Suppressor macrophage treated with lipopolysaccharide for 4 hours (primary cell): ENCODE data around the gene ZNF490.
"Not testable (repeated sequence)": the region's sequence is repeated elsewhere in the genome, so short reads cannot be mapped to it uniquely, and the experiment has no call there.

ENCODE experiments used
- DNase-seq: peaks from one replicate; pipeline ENCODE4 v3.0.0-alpha.2; 2020

Gene ZNF490

GRCh38 chr19:12621253-12622024 lies 10.8 kb upstream of the ZNF490 start:
- DNase-seq = peak; percentile 46

GRCh38 chr19:12617646-12618045 lies 7.0 kb upstream of the ZNF490 start:
- no peak for DNase-seq

- DNase-seq = peak; percentile 33
Measured at GRCh38 chr19:12611361-12611699, 717 bp upstream of the ZNF490 start.

DNA sequence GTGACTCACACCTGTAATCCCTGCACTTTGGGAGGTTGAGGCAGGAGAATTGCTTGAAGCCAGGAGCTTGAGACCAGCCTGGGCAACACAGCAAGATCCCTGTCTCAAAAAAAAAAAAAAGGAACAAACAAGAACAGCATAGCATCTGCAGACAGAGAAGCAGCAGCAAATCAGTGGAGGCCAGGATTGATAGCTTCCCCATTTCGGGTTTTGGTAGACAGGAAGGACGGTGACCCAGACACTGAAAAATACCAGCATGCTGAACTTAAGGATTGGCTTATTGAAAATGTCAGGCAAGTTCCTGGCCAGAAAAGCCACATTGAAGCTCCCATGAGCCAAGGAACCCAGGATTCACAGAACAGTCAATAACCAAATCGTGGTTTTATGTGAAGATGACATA lies 3.0 kb downstream of the ZNF490 start:
- no peak for DNase-seq

DNA sequence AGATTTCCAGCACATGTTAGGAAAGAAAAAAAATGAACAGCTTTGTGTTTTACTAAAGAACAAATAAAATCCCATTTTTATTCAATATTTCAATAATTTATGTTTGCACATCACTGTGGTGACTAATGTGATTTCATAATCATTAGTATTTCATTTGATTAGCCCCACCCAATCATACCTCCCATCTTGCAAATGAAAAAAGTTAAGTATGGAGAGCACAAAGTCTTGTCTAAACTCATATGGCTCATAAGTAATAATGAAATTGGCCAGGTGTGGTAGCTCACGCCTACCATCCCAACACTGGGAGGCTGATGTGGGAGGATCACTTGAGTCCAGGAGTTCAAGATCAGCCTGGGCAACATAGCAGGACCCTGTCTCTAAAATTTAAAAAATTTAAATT lies 3.8 kb downstream of the ZNF490 start:
- DNase-seq = no peak

- DNase-seq = no peak
Measured at GRCh38 chr19:12603714-12604113, 6.9 kb downstream of the ZNF490 start.

GRCh38 chr19:12597594-12597993 lies 13.0 kb downstream of the ZNF490 start:
- no peak for DNase-seq

GRCh38 chr19:12596927-12597548 lies 13.6 kb downstream of the ZNF490 start:
- no peak for DNase-seq

GRCh38 chr19:12596485-12596884 lies 14.1 kb downstream of the ZNF490 start:
- no peak for DNase-seq

GRCh38 chr19:12581100-12581499 lies 29.5 kb downstream of the ZNF490 start:
- no peak for DNase-seq

DNA sequence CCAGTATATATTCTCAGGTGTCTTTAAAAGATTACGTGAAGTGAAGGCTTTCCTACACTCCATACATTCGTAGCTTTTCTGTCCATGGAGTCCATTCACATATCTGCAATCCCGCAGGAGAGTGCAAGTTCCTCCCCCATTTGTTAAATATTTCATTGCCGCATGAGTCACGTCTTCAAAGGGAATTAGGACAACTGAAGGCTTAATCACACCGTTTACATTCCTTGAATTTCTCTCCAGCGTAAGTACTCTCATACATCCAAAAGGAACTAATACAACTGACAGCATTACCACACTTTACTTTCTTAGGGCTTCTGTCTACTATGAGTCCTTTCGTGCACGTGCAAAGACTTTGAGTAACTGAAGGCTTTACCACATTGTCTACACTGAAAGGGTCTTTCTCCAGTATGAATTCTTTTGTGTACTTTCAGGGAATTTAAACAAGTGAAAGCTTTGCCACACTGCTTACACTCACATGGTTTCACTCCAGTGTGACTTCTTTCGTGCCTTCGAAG lies 30.4 kb downstream of the ZNF490 start:
- DNase-seq = no peak

GRCh38 chr19:12578641-12579040 lies 32.0 kb downstream of the ZNF490 start:
- DNase-seq = no peak

DNA sequence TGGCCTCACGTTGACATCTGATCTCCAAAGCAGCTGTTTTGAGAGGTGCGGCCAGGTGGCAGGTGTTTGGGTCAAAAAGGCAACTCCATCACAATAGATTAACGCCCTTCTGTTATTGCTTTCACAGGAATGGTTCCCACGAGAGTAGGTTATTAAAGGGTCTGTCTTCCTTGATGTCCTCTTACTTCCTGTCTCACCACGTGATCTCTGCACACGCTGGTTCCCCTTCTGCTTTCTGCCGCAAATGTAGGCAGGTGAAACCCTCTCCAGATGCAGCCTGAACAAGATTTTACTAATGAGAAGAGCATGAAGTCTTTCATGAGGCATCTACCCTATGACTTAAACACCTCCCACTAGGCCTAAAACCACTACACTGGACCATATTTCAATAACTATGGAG lies 36.6 kb downstream of the ZNF490 start:
- DNase-seq = no peak

DNA sequence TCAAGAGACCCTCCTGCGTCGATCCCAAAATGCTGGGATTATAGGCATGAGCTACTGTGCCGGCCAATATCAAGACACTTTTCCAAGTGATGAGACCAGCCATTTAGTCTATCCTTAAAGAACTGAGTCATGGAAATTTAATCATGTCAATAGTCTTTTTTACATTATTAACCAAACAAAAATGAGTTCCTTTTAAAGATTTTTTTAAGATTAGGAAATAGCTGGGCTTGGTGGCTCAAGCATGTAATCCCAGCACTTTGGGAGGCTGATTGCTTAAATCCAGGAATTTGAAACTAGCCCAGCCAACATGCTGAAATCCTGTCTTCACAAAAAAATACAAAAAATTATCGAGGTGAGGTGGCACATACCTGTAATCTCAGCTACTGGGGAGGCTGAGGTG lies 42.7 kb downstream of the ZNF490 start:
- DNase-seq = no peak

DNA sequence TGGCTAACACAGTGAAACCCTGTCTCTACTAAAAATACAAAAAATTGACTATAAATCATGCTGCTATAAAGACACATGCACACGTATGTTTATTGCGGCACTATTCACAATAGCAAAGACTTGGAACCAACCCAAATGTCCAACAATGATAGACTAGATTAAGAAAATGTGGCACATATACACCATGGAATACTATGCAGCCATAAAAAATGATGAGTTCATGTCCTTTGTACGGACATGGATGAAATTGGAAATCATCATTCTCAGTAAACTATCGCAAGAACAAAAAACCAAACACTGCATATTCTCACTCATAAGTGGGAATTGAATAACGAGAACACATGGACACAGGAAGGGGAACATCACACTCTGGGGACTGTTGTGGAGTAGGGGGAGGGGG lies 44.2 kb downstream of the ZNF490 start:
- not testable (repeated sequence) for DNase-seq

- peak; percentile 89 for DNase-seq
Measured at GRCh38 chr19:12564016-12564664, 46.5 kb downstream of the ZNF490 start.

DNA sequence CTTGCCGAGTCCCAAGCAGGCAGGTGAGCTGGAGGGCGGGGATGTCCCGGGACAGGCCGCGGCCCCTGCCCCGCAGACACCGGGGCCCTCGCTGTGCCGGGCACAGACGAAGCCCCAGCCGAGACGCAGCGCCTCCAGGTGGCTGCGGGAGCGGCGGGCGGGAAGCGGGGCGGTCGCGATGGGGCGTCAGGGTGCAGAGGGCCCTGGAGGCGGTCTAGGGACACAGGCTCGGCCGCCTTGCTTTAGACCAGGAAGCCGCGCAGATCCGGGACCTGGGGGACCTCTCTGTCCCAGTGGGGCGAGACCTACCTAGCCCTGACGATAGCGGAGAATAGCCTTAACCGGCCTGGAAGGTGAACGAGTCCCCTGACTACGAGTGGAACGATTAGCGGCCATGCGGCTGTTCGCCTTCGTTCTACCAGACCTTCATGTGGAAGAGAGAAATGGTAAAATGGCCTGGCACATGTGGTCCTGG lies 55.1 kb downstream of the ZNF490 start:
- no peak for DNase-seq

DNA sequence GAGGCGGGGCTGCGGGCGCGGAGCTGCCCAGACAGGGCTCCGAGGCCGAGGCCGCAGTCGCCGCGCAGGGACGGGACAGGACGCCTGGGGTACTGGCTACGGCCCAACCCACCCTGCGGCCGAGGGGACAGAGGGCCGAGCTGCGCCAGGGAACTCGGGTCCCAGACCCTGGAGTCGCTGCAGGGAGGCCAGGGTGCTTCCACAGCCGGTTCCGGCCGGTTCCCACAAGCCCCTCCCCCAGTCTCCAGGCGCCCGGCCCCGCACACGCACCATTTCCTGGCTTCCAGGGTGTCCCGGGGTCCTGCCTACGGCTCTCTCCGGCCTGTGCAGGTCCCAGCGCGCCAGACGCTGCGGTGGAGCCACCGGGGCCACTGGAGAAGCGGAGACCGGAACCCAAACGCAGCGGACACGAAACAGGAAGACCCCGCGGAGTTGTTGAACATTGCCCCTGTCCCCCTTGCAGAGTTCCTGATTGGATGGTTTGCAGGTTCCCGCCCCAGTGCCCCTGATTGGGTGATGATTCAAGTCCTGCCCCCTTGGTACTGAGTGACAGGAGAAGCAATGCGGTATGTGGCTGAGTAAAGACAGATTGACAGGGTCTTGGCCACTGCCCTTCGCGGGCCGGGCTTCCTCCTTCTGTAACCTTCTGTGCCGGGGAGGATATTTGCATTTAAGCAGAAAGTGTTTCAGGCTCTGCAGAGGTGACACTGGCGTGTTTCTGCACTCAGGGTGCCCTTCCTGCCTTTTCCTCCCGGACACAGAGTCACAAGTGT lies 59.4 kb downstream of the ZNF490 start, which contains the start of gene ZNF564:
ZNF564 (minus strand) TSS at position 423 of the 773 bp plus-strand sequence; CDS start at position 273, 150 bp downstream.
- DNase-seq = peak; percentile 97

- no peak for DNase-seq
Measured at GRCh38 chr19:12546903-12547302, 63.7 kb downstream of the ZNF490 start.

- DNase-seq = no peak
Measured at GRCh38 chr19:12546068-12546467, 64.5 kb downstream of the ZNF490 start.

DNA sequence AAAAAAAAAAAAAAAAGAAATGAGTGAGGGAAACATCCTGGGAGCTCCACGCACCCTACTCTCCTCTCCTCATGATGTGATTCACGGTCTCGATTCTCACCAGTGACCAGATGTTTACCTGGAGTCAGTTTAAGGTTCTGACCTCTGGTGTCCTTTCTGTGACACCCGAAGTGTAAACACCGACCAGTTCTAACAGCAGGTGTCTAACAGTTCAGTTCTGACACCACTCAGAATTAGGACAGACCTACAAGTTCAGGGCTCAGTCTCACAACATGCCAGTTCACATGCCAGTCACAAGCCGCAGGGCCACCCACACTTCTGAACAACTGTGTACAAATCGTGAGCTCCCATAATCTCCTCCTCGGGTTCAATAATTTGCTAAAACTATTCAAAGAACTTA lies 65.3 kb downstream of the ZNF490 start:
- no peak for DNase-seq

GRCh38 chr19:12544401-12544876 lies 66.2 kb downstream of the ZNF490 start:
- no peak for DNase-seq

- DNase-seq = peak; percentile 55
Measured at GRCh38 chr19:12543855-12544254, 66.8 kb downstream of the ZNF490 start.
